ENCODE results near the gene ALX4. TPM values are rescaled to one million over a fixed set of nuclear protein-coding genes. Genes with fewer than 3 reads are reported as not detected.

ALX4 gene
- total and polyA plus RNA-seq, 2 donors (not counting 3 experiments of a cell fraction or from before 2014, with no cell fraction given), result not detected

DNA sequence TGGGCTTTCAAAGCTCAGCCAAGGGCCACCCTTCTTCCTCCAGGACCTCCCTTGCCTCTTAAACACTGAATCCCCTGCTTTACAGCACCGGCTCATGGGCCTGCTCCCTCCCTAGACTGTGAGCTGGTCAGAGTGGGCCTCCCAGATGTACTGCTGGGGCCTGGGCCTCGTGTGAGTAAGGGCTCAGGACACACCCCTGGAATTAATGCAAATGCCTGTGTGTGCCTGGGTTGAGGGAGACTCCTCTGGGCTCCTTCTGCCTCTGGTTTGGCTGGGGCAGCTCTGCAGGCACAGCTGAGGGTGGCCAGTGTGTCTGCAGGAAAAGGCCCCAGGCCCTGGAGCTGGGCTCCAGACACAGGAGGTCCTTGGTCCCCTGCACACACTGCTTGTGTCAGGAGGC is 24.2 kb downstream of the ALX4 start:
- intact Hi-C loops (cut with micrococcal nuclease) (loop anchor here (1.0 to 2.0 kb wide), 4 partner anchors 19 to 253 kb away; no protein-coding TSS in a partner anchor), dilution Hi-C loops (cut with MboI; ENCODE audit: extremely low pct_ligation_motif_present, low sequenced_read_pairs) (no loop called here)
- Histone ChIP-seq H2AFZ (ENCODE audit: low read depth, low read length) (no peak overlapping the region), H3K27me3 (ENCODE audit: control insufficient read depth in 2 of 2, insufficient read depth in 2 of 2, low read length in 2 of 2) (no peaks in the 10 kb centered on the region), H3K79me2 (ENCODE audit: control insufficient read depth, insufficient read depth, low read length) (no peaks in the 10 kb centered on the region), H3K9me3 (replicated peaks; ENCODE audit: control insufficient read depth, insufficient read depth, low read length) (no peaks in the 10 kb centered on the region), H3K9me1 (replicated peaks; ENCODE audit: control insufficient read depth, extremely low read depth, insufficient read depth, low read length) (no peaks in the 10 kb centered on the region), H3K4me1 (ENCODE audit: control insufficient read depth, extremely low read depth, insufficient read depth, low read length) (no peaks in the 10 kb centered on the region), H4K20me1 (replicated peaks; ENCODE audit: control insufficient read depth, extremely low read depth, insufficient read depth, low read length) (no peaks in the 10 kb centered on the region), H3K4me2 (ENCODE audit: insufficient read depth, low read length) (no peak overlapping the region), H3K4me3 (replicated peaks in 1 of 3; ENCODE audit: insufficient read depth in 1 of 3, low read depth in 1 of 3, low read length in 3 of 3) (no peak overlapping the region), H3K27ac (ENCODE audit: insufficient read depth, low read depth, low read length) (no peak overlapping the region), H3K36me3 (ENCODE audit: control insufficient read depth in 2 of 2, extremely low read depth in 1 of 2, insufficient read depth in 2 of 2, low read length in 2 of 2) (no peaks in the 10 kb centered on the region), H3K9ac (replicated peaks; ENCODE audit: extremely low read depth, insufficient read depth, low read length) (no peak overlapping the region)
- ChIA-PET POLR2A (no interaction called here), CTCF (interaction anchor here (0.6 to 2.4 kb wide), 39 partner anchors 9 to 331 kb away, joined by 3 to 31 read pairs (median 6); partner anchors contain the start of gene EXT2)
- DNase-seq (ENCODE audit: low read depth, low spot score) (no peak), FAIRE-seq (no peak)
- BruUV-seq (replicated peaks), result no TSS peak
- TF ChIP-seq, protein P1, sequence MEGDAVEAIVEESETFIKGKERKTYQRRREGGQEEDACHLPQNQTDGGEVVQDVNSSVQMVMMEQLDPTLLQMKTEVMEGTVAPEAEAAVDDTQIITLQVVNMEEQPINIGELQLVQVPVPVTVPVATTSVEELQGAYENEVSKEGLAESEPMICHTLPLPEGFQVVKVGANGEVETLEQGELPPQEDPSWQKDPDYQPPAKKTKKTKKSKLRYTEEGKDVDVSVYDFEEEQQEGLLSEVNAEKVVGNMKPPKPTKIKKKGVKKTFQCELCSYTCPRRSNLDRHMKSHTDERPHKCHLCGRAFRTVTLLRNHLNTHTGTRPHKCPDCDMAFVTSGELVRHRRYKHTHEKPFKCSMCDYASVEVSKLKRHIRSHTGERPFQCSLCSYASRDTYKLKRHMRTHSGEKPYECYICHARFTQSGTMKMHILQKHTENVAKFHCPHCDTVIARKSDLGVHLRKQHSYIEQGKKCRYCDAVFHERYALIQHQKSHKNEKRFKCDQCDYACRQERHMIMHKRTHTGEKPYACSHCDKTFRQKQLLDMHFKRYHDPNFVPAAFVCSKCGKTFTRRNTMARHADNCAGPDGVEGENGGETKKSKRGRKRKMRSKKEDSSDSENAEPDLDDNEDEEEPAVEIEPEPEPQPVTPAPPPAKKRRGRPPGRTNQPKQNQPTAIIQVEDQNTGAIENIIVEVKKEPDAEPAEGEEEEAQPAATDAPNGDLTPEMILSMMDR (IDR thresholded peaks at IDR 0.05; ENCODE audit: extremely low read depth in 1 of 2, insufficient read depth in 1 of 2, low read depth in 1 of 2, low read length in 2 of 2), result no peak
- TF ChIP-seq GATA2 (IDR thresholded peaks at IDR 0.05; ENCODE audit: insufficient read depth, insufficient read length, low read depth, low read length) (no peak), FOS (IDR thresholded peaks at IDR 0.05; ENCODE audit: borderline replicate concordance, insufficient read depth, low read length) (no peak)

DNA sequence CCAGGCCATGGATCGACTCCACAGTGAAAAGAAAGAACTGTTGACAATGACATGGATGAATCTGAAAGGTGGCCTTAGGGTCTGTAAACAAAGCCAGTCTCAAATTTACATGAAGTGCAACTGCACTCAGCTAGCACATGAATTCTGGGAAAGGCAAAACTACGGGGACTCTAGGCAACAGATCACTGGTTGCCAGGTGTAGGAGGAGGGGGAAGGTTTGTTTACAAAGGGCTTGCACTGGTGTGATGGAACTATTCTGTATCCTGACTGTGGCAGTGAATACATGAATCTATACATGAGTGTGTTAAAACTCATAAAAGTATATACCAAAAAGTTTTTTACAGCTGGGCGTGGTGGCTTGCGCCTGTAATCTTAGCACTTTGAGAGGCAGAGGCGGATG is 27.3 kb downstream of the ALX4 start:
- DNase-seq (ENCODE audit: low read depth, low spot score) (no peak), FAIRE-seq (no peak)
- ChIA-PET CTCF (no interaction called here), POLR2A (interaction anchor here (0.7 kb wide), 1 partner anchor 456 kb away, joined by 3 read pairs; no protein-coding TSS in a partner anchor)
- Histone ChIP-seq H3K79me2 (ENCODE audit: control insufficient read depth, insufficient read depth, low read length) (no peaks in the 10 kb centered on the region), H3K9me3 (replicated peaks; ENCODE audit: control insufficient read depth, insufficient read depth, low read length) (no peaks in the 10 kb centered on the region), H3K4me3 (replicated peaks in 1 of 3; ENCODE audit: insufficient read depth in 1 of 3, low read depth in 1 of 3, low read length in 3 of 3) (no peak overlapping the region), H3K9ac (replicated peaks; ENCODE audit: extremely low read depth, insufficient read depth, low read length) (no peak overlapping the region), H3K4me2 (ENCODE audit: insufficient read depth, low read length) (no peak overlapping the region), H3K36me3 (ENCODE audit: control insufficient read depth in 2 of 2, extremely low read depth in 1 of 2, insufficient read depth in 2 of 2, low read length in 2 of 2) (no peaks in the 10 kb centered on the region), H4K20me1 (replicated peaks; ENCODE audit: control insufficient read depth, extremely low read depth, insufficient read depth, low read length) (no peaks in the 10 kb centered on the region), H3K9me1 (replicated peaks; ENCODE audit: control insufficient read depth, extremely low read depth, insufficient read depth, low read length) (no peaks in the 10 kb centered on the region), H3K27ac (ENCODE audit: insufficient read depth, low read depth, low read length) (no peak overlapping the region), H2AFZ (ENCODE audit: low read depth, low read length) (no peak overlapping the region), H3K27me3 (ENCODE audit: control insufficient read depth in 2 of 2, insufficient read depth in 2 of 2, low read length in 2 of 2) (peaks cover 0 to 1% of the 10 kb centered on the region in 2 experiments), H3K4me1 (ENCODE audit: control insufficient read depth, extremely low read depth, insufficient read depth, low read length) (no peaks in the 10 kb centered on the region)
- intact Hi-C loops (cut with micrococcal nuclease), result no loop called here
- TF ChIP-seq POLR2A (IDR thresholded peaks at IDR 0.05; ENCODE audit: low read depth, low read length) (no peak), FOS (IDR thresholded peaks at IDR 0.05; ENCODE audit: borderline replicate concordance, insufficient read depth, low read length) (no peak), POLR2AphosphoS5 (IDR thresholded peaks at IDR 0.05; ENCODE audit: insufficient read depth, low read depth, low read length) (no peak), MYC (IDR thresholded peaks at IDR 0.05; ENCODE audit: low read depth, low read length) (no peak), GATA2 (IDR thresholded peaks at IDR 0.05; ENCODE audit: insufficient read depth, insufficient read length, low read depth, low read length) (no peak), JUN (IDR thresholded peaks at IDR 0.05; ENCODE audit: borderline replicate concordance, insufficient read depth, insufficient read length, low read depth) (no peak), EZH2 (IDR thresholded peaks at IDR 0.05; ENCODE audit: borderline replicate concordance, low read depth, low read length, severe bottlenecking) (no peak)
- TF ChIP-seq, protein P2, sequence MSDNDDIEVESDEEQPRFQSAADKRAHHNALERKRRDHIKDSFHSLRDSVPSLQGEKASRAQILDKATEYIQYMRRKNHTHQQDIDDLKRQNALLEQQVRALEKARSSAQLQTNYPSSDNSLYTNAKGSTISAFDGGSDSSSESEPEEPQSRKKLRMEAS (IDR thresholded peaks at IDR 0.05; ENCODE audit: insufficient read depth, insufficient read length), result no peak
- TF ChIP-seq, protein P1 (IDR thresholded peaks at IDR 0.05; ENCODE audit: extremely low read depth in 1 of 2, insufficient read depth in 1 of 2, low read depth in 1 of 2, low read length in 2 of 2), result no peak
- dilution Hi-C loops (cut with MboI; ENCODE audit: extremely low pct_ligation_motif_present, low sequenced_read_pairs), result no loop called here
- BruUV-seq (replicated peaks), result no TSS peak

All from endothelial cell of umbilical vein (primary cell).